ENCODE results near the gene MAGEB17.

The MAGEB17 gene

GRCh38 chrX:16212024-16212423, 44.7 kb downstream of the MAGEB17 start:
- peak; percentile 21 for DNase-seq

- DNase-seq, result no peak
These were observed 45.2 kb downstream of the MAGEB17 start for GRCh38 chrX:16212436-16212835.

DNA sequence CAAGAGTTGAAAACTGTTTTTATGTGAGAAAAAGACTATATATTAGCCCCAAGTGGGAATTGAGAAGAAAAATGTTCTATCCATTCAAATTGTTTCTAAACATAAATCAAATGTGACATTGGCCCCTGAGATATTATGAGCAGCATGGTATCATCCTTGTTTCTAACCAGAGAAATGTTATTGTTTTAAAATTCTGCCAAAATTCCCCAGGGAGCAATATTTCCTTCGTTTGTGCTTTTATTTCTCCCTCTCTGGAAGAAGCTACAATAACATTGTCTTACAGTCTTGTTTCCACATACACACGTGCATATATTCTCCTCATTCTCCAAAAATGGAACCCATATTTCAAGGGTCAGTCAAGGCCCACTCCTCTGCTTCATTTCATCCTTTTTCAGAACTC, 46.7 kb downstream of the MAGEB17 start:
- no peak for DNase-seq

DNA sequence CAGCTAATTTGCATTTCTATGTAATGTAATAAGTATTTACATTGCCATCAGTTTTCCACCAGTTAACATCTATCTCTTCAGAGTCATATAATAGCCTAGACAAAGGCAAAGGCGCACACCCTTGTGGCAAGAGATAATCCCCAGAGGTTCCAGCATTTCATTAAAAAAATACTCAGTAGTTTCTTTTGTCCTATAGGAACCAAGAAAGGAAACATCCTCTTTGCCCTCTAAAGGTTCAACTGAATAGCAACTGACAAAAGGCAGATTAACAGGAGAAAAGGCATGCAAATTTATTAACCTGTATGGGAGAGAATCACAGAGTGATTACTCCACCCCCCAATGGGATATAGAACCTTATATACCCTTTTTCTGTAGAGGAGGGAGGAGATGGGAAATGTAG, 48.4 kb downstream of the MAGEB17 start:
- DNase-seq, result no peak

All from NCI-H226 (cell line).